ENCODE measurements around the gene MEGF6.

DNA sequence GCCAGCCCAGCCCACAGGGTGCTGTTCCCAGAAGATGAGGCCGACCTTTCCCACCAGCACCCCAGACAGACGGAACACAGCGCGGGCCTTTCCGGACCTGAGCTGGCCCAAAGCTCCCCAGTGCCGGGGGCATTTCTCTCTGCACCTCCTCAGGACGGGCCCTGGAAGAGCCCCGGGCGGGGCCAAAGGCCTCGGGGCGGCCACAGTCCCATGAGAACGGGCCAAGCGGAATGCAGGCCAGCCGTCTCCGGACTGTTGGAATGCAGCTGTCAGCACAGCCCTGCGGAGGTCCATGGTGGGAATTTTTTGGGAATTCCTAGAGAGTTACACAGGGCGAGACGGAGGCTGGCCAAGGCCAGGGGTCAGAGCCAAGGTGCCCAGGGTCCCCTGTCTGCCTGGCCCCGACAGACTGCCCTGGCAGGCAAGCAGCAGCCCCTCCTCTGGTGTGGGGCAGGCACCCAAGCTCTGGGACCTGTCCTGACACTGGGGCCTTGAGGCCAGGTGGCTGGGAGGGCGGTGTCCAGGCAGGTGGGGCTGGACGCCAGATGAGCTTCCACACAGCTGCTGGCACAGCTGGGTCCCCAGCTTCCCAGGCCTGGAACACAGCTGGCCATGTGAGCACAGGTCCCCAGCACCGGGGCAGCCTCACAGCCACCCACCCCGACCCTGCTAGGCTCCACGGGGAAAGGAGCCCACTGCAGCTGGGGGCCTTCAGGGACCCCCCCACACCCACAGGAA, 63.0 kb downstream of the MEGF6 start:
- TF ChIP-seq, protein P1, sequence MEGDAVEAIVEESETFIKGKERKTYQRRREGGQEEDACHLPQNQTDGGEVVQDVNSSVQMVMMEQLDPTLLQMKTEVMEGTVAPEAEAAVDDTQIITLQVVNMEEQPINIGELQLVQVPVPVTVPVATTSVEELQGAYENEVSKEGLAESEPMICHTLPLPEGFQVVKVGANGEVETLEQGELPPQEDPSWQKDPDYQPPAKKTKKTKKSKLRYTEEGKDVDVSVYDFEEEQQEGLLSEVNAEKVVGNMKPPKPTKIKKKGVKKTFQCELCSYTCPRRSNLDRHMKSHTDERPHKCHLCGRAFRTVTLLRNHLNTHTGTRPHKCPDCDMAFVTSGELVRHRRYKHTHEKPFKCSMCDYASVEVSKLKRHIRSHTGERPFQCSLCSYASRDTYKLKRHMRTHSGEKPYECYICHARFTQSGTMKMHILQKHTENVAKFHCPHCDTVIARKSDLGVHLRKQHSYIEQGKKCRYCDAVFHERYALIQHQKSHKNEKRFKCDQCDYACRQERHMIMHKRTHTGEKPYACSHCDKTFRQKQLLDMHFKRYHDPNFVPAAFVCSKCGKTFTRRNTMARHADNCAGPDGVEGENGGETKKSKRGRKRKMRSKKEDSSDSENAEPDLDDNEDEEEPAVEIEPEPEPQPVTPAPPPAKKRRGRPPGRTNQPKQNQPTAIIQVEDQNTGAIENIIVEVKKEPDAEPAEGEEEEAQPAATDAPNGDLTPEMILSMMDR (IDR thresholded peaks at IDR 0.05) = no peak
- TF ChIP-seq EZH2 (IDR thresholded peaks at IDR 0.05; ENCODE audit: borderline replicate concordance, insufficient read depth, low read depth, low read length, poor library complexity, severe bottlenecking) = no peak
